H1 (cell line): ENCODE results near the gene CHI3L2. TPM values are rescaled to one million over a fixed set of nuclear protein-coding genes. Genes with fewer than 3 reads are reported as not detected.

Experiments used
- BCL11A ChIP-seq, 2 experiments: IDR thresholded peaks; one replicate each; pipeline ENCODE4 v1.6.1; 2011; ENCODE audit warnings: low read depth in 2 of 2, low read length in 2 of 2, mild to moderate bottlenecking in 2 of 2
- EGR1 ChIP-seq: IDR thresholded peaks from 2 replicates; pipeline ENCODE4 v1.6.1; 2011; ENCODE audit warnings: low read depth, low read length, borderline replicate concordance
- KDM1A ChIP-seq: fragments of 200-600, 300-600 bp; sonication (generic); IDR thresholded peaks from 2 replicates; pipeline ENCODE4 v1.7.1; 2016; ENCODE audit warnings: mild to moderate bottlenecking, low read length, borderline replicate concordance
- polyA plus RNA-seq, 7 experiments: library from polyadenylated mRNA; depleted of rRNA in 3 of 7; stranded (reverse) in 5 of 7; unstranded in 2 of 7; fragments of >200 nt in 5 of 7; fragments of 200-250 nt in 2 of 7; gene quantifications; 1 replicate in 5 of 7; 2 replicates in 1 of 7; 4 replicates in 1 of 7; pipeline versions ENCODE4 v1.2.1 to v1.2.3, GENCODE V29; 2011 to 2013; ENCODE audit warnings: missing spikeins in 2 of 7, mixed read lengths in 2 of 7
- total RNA-seq: library from RNA; stranded (reverse); fragmentation: NEBNext Ultra II Directional; extraction: Animal tissue kit (Norgen Biotek cat#: 25700); gene quantifications from 2 replicates; pipeline ENCODE4 v1.2.1, GENCODE V29; 2021

CHI3L2 gene
- total and polyA plus RNA-seq, 2 of the 8 experiments (the other 6 are each of a cell fraction or from before 2014, with no cell fraction given): not detected

DNA sequence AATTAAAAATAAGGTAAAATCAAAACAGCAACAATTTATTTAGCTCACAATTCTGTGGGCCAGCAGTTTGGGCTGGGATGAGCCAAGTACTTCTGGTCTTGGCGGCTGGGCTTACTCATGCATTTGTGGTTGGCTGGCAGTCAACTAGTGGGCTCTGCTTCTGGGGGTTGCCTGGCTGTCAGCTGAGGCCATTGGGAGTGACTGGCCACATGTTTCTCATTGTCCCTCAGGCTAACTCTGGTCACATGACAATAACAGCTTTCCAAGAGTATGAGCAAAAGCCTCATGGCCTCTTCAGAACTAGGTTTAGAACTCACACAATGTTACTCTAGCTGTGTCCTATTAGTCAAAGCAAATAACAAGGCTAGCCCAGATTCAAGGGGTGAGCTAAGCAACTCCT lies 47.6 kb downstream of the CHI3L2 start (continued):
- TF ChIP-seq KDM1A: no peak
- no peak for TF ChIP-seq BCL11A (IDR thresholded peaks at IDR 0.05; ENCODE audit: low read depth in 2 of 2, low read length in 2 of 2)
- TF ChIP-seq EGR1: no peak
